H1 (cell line): ENCODE results near the gene PFDN1. TPM values are rescaled to one million over a fixed set of nuclear protein-coding genes. Genes with fewer than 3 reads are reported as not detected.
"Not testable (repeated sequence)": the region's sequence is repeated elsewhere in the genome, so short reads cannot be mapped to it uniquely, and the experiment has no call there.

Experiments
- CTCF ChIA-PET: fragments of 300-600 bp; sonication (Branson Sonifier 250); formaldehyde crosslinking; loops from one replicate; lab custom pipeline; 2021; ENCODE audit not compliant: partially characterized antibody; lab: Charles Lee
- POLR2A ChIA-PET: fragments of 300-600 bp; sonication (Branson Sonifier 250); formaldehyde crosslinking; loops from one replicate; lab custom pipeline; 2021; ENCODE audit warnings: inconsistent platforms; ENCODE audit not compliant: partially characterized antibody; lab: Charles Lee
- DNase-seq, 2 experiments: peaks; one replicate each; pipeline versions ENCODE4 v3.0.0 to v3.0.0-alpha.2; 2010 to 2022; ENCODE audit warnings: low spot score in 2 of 2, low read depth in 1 of 2, mixed read lengths in 1 of 2
- FAIRE-seq: peaks from 2 replicates; lab custom pipeline; 2011; peaks lifted over from hg19 to GRCh38; lab: Jason Lieb, UNC
- H2AFZ ChIP-seq: 2 replicates; pipeline ENCODE4 v1.8.1; 2012; ENCODE audit warnings: low read length, inconsistent platforms
- H2AK5ac ChIP-seq: 2 replicates; pipeline ENCODE4 v1.6.1; 2013; ENCODE audit warnings: low read depth, low read length
- H2BK120ac ChIP-seq: replicated peaks from 2 replicates; pipeline ENCODE3; 2013; ENCODE audit warnings: low read depth, low read length, inconsistent platforms
- H2BK12ac ChIP-seq: 2 replicates; pipeline ENCODE4 v1.6.1; 2013; ENCODE audit warnings: low read depth, low read length
- H2BK15ac ChIP-seq: 2 replicates; pipeline ENCODE4 v1.6.1; 2013; ENCODE audit warnings: low read length
- H2BK20ac ChIP-seq: 2 replicates; pipeline ENCODE4 v1.6.1; 2013; ENCODE audit warnings: low read length
- H2BK5ac ChIP-seq: 2 replicates; pipeline ENCODE4 v1.6.1; 2013; ENCODE audit warnings: low read depth, low read length
- H3K14ac ChIP-seq: 2 replicates; pipeline ENCODE4 v1.6.1; 2013; ENCODE audit warnings: inconsistent platforms; ENCODE audit not compliant: insufficient read length
- H3K18ac ChIP-seq: 2 replicates; pipeline ENCODE4 v1.6.1; 2013; ENCODE audit warnings: low read length; ENCODE audit errors: extremely low read depth
- H3K23ac ChIP-seq: 2 replicates; pipeline ENCODE4 v1.6.1; 2013; ENCODE audit warnings: inconsistent platforms; ENCODE audit not compliant: insufficient read length
- H3K23me2 ChIP-seq: 2 replicates; pipeline ENCODE4 v1.6.1; 2013; ENCODE audit warnings: low read depth, low read length
- H3K27ac ChIP-seq: 2 replicates; pipeline ENCODE4 v1.6.1; 2011; ENCODE audit warnings: low read depth, low read length, inconsistent platforms
- H3K27me3 ChIP-seq, 4 experiments: replicated peaks in 1 of 4; 1 replicate in 1 of 4; 2 replicates in 3 of 4; pipeline versions ENCODE4 v1.6.1 to v1.8.1; 2011 to 2013; ENCODE audit warnings: low read length in 3 of 4, mild to moderate bottlenecking in 3 of 4, inconsistent platforms in 2 of 4, mixed read lengths in 2 of 4, moderate library complexity in 1 of 4; ENCODE audit not compliant: control insufficient read depth in 3 of 4, insufficient read depth in 3 of 4; ENCODE audit errors: extremely low read depth in 1 of 4
- H3K36me3 ChIP-seq, 4 experiments: 2 replicates each; pipeline versions ENCODE4 v1.6.1 to v1.8.1; 2011 to 2013; ENCODE audit warnings: mild to moderate bottlenecking in 4 of 4, low read length in 3 of 4, moderate library complexity in 2 of 4, control low read depth in 1 of 4, inconsistent platforms in 1 of 4; ENCODE audit not compliant: insufficient read depth in 4 of 4, control insufficient read depth in 2 of 4
- H3K4ac ChIP-seq: replicated peaks from 2 replicates; pipeline ENCODE3; 2013; ENCODE audit warnings: low read length, low read depth, mixed read lengths, inconsistent platforms; ENCODE audit not compliant: insufficient read length
- H3K4me1 ChIP-seq, 4 experiments: replicated peaks in 1 of 4; 1 replicate in 1 of 4; 2 replicates in 3 of 4; pipeline versions ENCODE4 v1.6.1 to v1.8.1; 2011 to 2013; ENCODE audit warnings: low read length in 3 of 4, inconsistent platforms in 2 of 4, mixed read lengths in 1 of 4; ENCODE audit not compliant: insufficient read depth in 4 of 4, control insufficient read depth in 3 of 4
- H3K4me2 ChIP-seq, 2 experiments: 2 replicates each; pipeline versions ENCODE4 v1.6.1 to v1.8.1; 2011 to 2013; ENCODE audit warnings: low read depth in 2 of 2, low read length in 2 of 2, control low read depth in 1 of 2, inconsistent platforms in 1 of 2, mild to moderate bottlenecking in 1 of 2; ENCODE audit not compliant: insufficient read depth in 1 of 2
- H3K4me3 ChIP-seq, 4 experiments: fragments of 200-600, 300-600 bp in 1 of 4; sonication (generic), shearing (Covaris generic), sonication (Bioruptor Twin) in 1 of 4; 2 replicates each; pipeline versions ENCODE4 v1.5.1 to v1.8.1; 2011 to 2016; ENCODE audit warnings: low read length in 4 of 4, low read depth in 3 of 4, control low read depth in 2 of 4, inconsistent platforms in 2 of 4, mild to moderate bottlenecking in 2 of 4, mixed read lengths in 1 of 4, moderate library complexity in 1 of 4; ENCODE audit not compliant: insufficient read depth in 2 of 4; ENCODE audit errors: extremely low read depth in 1 of 4
- H3K56ac ChIP-seq: replicated peaks from 2 replicates; pipeline ENCODE3; 2013; ENCODE audit warnings: low read depth, mild to moderate bottlenecking, mixed read lengths, low read length, inconsistent platforms; ENCODE audit not compliant: insufficient read length
- H3K79me1 ChIP-seq: 2 replicates; pipeline ENCODE4 v1.6.1; 2013; ENCODE audit warnings: low read depth, low read length, control low read depth
- H3K79me2 ChIP-seq, 2 experiments: 2 replicates each; pipeline versions ENCODE4 v1.6.1 to v1.8.1; 2012 to 2013; ENCODE audit warnings: low read length in 2 of 2, mild to moderate bottlenecking in 2 of 2, inconsistent platforms in 1 of 2; ENCODE audit not compliant: insufficient read depth in 2 of 2, control insufficient read depth in 1 of 2
- H3K9ac ChIP-seq, 4 experiments: replicated peaks in 1 of 4; 1 replicate in 1 of 4; 2 replicates in 3 of 4; pipeline versions ENCODE4 v1.6.1 to v1.8.1; 2011 to 2013; ENCODE audit warnings: low read depth in 3 of 4, low read length in 3 of 4, control low read depth in 2 of 4, mild to moderate bottlenecking in 2 of 4, moderate library complexity in 2 of 4, inconsistent platforms in 1 of 4; ENCODE audit errors: extremely low read depth in 1 of 4
- H3K9me3 ChIP-seq, 2 experiments: 2 replicates each; pipeline versions ENCODE4 v1.6.1 to v1.8.1; 2012 to 2013; ENCODE audit warnings: mild to moderate bottlenecking in 2 of 2, moderate library complexity in 2 of 2, control low read depth in 1 of 2, inconsistent platforms in 1 of 2, low read depth in 1 of 2, low read length in 1 of 2, mixed read lengths in 1 of 2; ENCODE audit not compliant: insufficient read depth in 2 of 2
- H4K20me1 ChIP-seq, 2 experiments: replicated peaks in 1 of 2; 2 replicates each; pipeline versions ENCODE3 to v1.8.1; 2011 to 2013; ENCODE audit warnings: inconsistent platforms in 2 of 2, low read length in 2 of 2, mild to moderate bottlenecking in 1 of 2; ENCODE audit not compliant: insufficient read depth in 2 of 2, control insufficient read depth in 1 of 2
- H4K5ac ChIP-seq: 2 replicates; pipeline ENCODE4 v1.6.1; 2013; ENCODE audit warnings: low read length, low read depth, mixed read lengths, inconsistent platforms; ENCODE audit not compliant: insufficient read length
- H4K8ac ChIP-seq: 2 replicates; pipeline ENCODE4 v1.8.0; 2013; ENCODE audit warnings: mild to moderate bottlenecking, moderate library complexity, low read length, inconsistent platforms; ENCODE audit not compliant: insufficient read depth; ENCODE audit errors: extremely low read depth
- H4K91ac ChIP-seq: replicated peaks from 2 replicates; pipeline ENCODE3; 2013; ENCODE audit warnings: low read length, mixed read lengths, inconsistent platforms; ENCODE audit not compliant: insufficient read length
- WGBS, 2 experiments: shearing (Covaris generic) in 1 of 2; methylation state at CpG; one replicate each; pipeline versions ENCODE4 v1.1.6 to v1.1.7; 2013 to 2015; ENCODE audit warnings: low lambda C conversion rate in 2 of 2, mixed read lengths in 2 of 2, inconsistent platforms in 1 of 2, low coverage in 1 of 2, missing lambda C conversion rate in 1 of 2; ENCODE audit not compliant: insufficient replicate concordance in 2 of 2, insufficient coverage in 1 of 2, insufficient read length in 1 of 2; ENCODE audit errors: extremely low coverage in 1 of 2, missing lambda C conversion rate in 1 of 2; 5-methylcytosine and 5-hydroxymethylcytosine counted together
- polyA plus RNA-seq, 7 experiments: library from polyadenylated mRNA; depleted of rRNA in 3 of 7; stranded (reverse) in 5 of 7; unstranded in 2 of 7; fragments of >200 nt in 5 of 7; fragments of 200-250 nt in 2 of 7; gene quantifications; 1 replicate in 5 of 7; 2 replicates in 1 of 7; 4 replicates in 1 of 7; pipeline versions ENCODE4 v1.2.1 to v1.2.3, GENCODE V29; 2011 to 2013; ENCODE audit warnings: missing spikeins in 2 of 7, mixed read lengths in 2 of 7
- total RNA-seq: library from RNA; stranded (reverse); fragmentation: NEBNext Ultra II Directional; extraction: Animal tissue kit (Norgen Biotek cat#: 25700); gene quantifications from 2 replicates; pipeline ENCODE4 v1.2.1, GENCODE V29; 2021

PFDN1 gene
- total and polyA plus RNA-seq, 2 of the 8 experiments (the other 6 are each of a cell fraction or from before 2014, with no cell fraction given): 53.0 to 89.6 TPM

DNA sequence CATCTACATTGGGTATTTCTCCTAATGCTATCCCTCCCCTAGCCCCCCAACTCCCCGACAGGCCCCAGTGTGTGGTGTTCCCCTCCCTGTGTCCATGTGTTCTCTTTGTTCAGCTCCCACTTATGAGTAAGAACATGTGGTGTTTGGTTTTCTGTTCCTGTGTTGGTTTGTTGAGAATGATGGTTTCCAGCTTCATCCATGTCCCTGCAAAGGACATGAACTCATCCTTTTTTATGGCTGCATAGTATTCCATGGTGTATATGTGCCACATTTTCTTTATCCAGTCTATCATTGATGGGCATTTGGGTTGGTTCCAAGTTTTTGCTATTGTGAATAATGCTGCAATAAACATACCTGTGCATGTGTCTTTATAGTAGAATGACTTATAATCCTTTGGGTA lies 104.0 kb downstream of the PFDN1 start:
- H4K20me1 ChIP-seq, H2AFZ ChIP-seq, H3K79me2 ChIP-seq, FAIRE-seq, H2BK15ac ChIP-seq, H3K4me3 ChIP-seq, H2BK12ac ChIP-seq, H3K9ac ChIP-seq, H2BK120ac ChIP-seq, H3K27me3 ChIP-seq, H3K4me1 ChIP-seq, H3K14ac ChIP-seq, H3K23me2 ChIP-seq, H3K79me1 ChIP-seq, H2AK5ac ChIP-seq, H3K18ac ChIP-seq, H3K4me2 ChIP-seq, H4K91ac ChIP-seq, POLR2A ChIA-PET, DNase-seq, H4K5ac ChIP-seq, H3K9me3 ChIP-seq, H2BK20ac ChIP-seq, H2BK5ac ChIP-seq, H3K4ac ChIP-seq, H3K56ac ChIP-seq, H3K36me3 ChIP-seq, H3K27ac ChIP-seq, H3K23ac ChIP-seq, H4K8ac ChIP-seq: not testable (repeated sequence)
- CTCF ChIA-PET: interaction anchor here (1.0 to 3.9 kb wide), 3 partner anchors 7 to 157 kb away, joined by 3 to 23 read pairs (median 3); no protein-coding TSS in a partner anchor
- WGBS, 2 experiments: 100% methylated on average over 1 of the region's 1 CpG; no CpG with 5 or more reads in 1 of the 2 experiments
